Measurements from ENCODE around the gene NHSL1.

DNA sequence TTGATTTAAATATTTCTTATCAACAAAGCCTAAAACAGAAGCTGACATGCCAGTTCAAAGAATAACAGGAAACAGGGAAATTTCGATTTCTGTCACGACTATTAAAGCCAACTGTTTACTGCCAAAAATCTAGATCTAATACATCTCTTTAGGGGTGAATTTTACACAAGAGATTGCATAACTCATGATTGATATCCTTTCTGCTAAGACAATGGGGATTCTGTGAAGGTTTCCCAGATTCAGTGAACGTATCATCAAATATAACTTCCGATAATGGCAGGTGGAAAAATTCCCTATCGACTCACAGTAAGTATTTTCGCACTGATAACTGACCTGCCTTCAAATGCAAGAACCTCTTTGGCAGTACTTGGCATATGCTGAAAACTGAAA is 42.9 kb downstream of the NHSL1 start:
- TF ChIP-seq, protein P1, sequence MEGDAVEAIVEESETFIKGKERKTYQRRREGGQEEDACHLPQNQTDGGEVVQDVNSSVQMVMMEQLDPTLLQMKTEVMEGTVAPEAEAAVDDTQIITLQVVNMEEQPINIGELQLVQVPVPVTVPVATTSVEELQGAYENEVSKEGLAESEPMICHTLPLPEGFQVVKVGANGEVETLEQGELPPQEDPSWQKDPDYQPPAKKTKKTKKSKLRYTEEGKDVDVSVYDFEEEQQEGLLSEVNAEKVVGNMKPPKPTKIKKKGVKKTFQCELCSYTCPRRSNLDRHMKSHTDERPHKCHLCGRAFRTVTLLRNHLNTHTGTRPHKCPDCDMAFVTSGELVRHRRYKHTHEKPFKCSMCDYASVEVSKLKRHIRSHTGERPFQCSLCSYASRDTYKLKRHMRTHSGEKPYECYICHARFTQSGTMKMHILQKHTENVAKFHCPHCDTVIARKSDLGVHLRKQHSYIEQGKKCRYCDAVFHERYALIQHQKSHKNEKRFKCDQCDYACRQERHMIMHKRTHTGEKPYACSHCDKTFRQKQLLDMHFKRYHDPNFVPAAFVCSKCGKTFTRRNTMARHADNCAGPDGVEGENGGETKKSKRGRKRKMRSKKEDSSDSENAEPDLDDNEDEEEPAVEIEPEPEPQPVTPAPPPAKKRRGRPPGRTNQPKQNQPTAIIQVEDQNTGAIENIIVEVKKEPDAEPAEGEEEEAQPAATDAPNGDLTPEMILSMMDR (conservative IDR thresholded peaks at IDR 0.05; ENCODE audit: low read length), result no peak
- TF ChIP-seq EZH2phosphoT487 (IDR thresholded peaks at IDR 0.05; ENCODE audit: borderline replicate concordance, low read depth, low read length), result no peak
